ELR (cell line): ENCODE results near the gene EIF4E.
A peak's percentile ranks its signal among the peaks of the same experiment; 100 is the strongest.
"Not testable (repeated sequence)": the region's sequence is repeated elsewhere in the genome, so short reads cannot be mapped to it uniquely, and the experiment has no call there.

ENCODE experiments used
- DNase-seq: peaks from one replicate; pipeline ENCODE4 v3.0.0-alpha.2; 2015; ENCODE audit warnings: low read depth

EIF4E gene

DNA sequence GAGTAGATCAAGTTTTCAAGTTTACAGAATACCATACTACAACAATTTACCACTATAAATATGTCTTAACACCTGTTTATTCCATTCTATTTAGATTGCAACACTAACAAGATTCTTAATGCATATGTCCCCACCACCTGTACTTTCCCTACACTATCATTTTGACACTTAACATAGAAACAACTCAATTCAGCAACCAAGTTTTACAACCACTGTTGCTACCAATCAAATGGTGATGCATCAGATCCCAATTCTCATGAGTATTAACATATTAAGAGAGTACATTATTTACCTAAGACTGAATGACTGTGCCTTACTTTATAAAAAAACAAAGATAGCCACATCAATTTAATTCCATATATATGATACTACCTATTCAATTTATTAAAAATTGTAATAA is 49.4 kb downstream of the EIF4E start:
- DNase-seq, result no peak

DNA sequence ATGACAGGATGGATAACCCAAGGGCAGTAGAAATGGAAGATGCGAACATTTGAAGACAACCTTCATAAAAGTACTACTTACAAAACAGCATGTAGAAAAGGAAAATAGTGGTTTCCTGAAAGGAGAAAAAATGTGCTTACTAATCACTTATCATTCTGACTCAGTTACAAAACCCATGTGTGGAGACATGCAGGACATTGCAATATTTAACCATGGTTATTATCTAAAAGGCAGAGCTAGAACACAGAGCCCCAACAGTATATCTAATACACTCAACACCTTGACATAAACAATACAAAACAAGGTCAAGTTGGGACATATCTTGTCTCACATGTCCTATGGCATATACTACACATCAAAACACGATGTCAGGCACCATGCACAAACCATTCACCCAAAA is 55.9 kb downstream of the EIF4E start:
- peak; percentile 37 for DNase-seq

DNA sequence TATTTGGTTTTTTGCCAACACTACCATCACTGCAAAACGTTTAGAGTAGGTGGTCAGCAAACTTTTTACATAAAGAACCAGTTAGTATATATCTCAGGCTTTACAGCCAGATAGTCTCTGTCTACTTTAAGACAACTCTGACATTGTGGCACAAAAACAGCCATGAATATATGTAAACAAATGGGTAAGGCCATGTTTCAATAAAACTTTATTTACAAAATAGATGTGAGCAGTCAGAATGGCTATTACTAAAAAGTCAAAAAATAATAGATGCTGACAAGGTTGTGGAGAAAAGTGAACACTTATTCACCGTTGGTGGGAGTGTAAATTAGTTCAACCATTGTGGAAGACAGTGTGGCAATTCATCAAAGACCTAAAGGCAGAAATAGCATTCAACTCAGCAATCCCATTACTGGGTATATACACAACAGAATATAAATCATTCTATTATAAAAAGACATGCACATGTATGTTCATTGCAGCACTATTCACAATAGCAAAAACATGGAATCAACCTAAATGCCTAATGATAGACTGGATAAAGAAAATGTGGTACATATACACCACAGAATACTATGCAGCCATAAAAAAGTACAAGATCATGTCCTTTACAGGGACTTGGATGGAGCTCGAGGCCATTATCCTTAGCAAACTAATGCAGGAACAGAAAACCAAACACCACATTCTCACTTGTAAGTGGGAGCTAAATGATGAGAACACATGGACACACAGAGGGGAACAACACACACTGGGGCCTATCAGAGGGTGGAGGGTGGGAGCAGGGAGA is 56.6 kb downstream of the EIF4E start:
- not testable (repeated sequence) for DNase-seq

DNA sequence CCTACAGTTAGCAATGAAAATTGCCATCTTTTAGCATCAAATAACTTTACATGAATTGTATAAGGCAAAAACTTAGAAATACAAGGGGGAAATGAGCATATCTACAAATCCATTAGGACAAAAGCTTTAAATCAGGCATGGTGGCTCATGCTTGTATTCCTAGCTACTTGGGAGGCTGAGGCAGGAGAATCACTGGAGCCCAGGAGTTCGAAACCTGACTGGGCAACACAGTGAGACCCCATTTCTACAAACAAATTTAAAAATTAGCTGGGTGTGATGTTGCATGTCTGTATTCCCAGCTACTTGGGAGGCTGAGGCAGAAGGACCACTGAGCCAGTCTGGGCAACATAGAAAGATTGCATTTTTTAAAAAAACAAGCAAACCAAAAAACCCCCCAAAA is 61.3 kb downstream of the EIF4E start:
- DNase-seq, result no peak

DNA sequence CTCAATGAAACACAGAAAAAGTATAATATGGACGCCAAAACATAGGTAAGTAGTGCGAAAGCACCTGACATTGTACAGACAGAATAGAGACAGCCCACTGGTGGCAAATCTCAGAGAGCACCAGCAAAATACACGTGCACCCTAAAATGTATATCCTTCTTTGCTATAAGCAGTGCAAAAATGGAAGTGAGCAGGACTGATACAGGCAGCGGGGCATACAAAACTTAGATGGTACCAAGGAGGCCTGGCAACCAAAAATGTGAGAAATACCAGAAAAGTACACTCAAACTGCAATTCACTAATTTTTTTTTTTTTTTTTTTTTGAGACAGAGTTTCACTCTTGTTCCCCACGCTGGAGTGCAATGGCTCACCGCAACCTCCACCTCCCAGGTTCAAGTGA is 63.9 kb downstream of the EIF4E start:
- DNase-seq, result no peak

DNA sequence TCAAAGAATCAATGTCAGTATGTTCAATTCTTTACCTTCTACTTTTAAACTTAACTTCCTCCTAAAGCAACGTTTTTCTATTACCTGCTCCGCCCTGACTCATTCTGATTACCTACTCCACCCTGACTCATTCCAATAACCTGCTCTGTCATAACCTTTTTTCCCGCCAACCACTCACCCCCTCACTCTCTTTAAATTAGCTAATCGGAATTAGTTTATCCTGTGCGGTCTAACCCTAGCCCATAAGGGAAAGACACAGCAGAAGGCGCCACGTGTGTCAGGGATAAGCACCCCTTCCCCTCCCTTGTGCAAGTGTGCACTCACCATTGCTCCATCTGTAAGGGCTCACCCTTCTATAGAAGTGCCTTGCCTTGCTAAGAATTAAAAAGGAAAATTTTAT is 64.4 kb downstream of the EIF4E start:
- DNase-seq, result no peak

DNA sequence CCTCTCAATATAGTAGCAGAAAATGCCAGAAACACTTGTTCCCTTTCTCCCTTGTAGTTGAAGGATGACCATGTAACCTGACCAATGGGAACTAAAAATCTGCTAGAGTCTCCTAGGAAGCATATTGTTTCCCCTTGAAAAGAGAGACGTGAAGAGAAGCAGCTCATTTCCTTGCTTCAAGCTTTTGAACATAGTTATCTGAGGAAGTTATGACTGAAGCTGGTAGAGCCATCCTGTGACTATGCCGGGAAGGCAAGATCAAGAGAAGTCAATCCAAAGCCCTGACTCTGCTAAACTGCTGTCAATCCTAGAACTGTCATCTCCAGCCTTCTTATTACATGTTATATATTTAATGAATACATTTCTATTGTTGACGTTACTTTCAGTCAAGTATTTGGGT is 66.6 kb downstream of the EIF4E start:
- DNase-seq, result no peak

DNA sequence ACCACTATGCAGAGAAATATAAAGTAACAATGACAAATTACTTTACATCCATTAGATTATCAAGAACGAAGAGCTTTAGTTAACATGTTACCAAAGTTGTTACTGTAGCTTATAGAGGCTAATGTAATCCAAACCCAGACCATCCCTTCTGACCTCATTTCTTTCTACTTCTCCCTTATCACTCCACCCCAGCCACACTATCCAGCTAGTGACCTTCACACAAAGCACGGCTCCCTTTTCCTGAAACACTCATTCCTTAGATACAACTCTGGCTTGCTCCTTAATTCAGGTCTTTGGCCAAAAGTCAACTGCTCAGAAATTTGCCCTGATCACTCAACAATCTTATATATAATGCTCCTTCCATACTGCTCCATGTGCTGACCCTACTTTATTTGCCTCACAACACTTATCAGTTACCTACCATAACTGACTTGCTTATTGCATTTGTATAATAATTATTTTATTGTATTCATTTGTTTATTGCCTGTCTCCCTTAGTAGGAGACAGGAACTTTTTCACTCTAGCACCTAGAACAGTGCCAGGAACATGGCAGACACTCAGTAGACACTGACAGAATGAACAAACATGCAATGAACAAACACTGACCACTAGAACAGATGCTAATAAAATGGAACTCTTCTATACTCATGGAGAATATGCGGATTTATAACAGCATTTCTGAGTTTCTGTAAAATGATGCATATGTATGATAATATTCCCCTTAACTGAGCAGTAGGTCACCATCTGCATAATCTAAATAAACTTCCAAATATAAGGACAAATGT is 67.6 kb downstream of the EIF4E start:
- no peak for DNase-seq

DNA sequence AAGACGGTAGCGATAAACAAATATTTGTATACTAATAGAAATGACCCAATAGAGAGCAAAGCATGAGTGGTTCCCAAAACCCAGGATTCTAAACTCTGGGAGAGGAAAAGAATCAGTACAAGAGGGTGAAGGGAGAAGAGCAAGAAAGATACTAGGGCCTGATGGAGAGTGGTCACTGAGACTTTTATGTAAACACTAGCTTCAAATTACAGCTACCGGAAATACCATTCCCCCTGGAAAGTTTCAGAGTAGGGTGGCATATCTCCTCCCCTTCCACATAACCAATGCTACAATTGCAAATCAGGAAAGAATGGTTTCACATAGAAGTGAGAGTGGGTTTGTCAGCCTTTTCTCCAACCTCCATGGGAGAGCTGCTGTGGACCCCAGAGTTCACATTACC is 77.1 kb downstream of the EIF4E start:
- peak; percentile 56 for DNase-seq

DNA sequence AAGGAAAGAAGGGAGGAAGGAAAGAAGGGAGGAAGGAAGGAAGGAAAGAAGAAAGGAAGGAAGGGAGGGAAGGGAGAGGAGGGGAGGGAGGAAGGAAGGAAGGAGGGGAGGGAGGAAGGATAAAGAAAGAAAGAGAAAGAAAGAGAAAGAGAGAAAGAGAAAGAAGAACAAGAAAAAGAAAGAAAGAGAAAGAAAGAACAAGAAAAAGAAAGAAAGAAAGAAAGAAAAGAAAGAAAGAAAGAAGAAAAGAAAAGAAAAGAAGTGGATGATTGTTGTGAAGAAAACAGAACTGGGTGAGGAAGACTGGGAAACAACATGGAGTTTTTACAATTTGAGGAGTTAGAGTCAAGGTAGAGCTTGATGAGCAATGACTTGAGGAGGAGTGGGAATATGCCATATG is 78.0 kb downstream of the EIF4E start:
- DNase-seq, result no peak

DNA sequence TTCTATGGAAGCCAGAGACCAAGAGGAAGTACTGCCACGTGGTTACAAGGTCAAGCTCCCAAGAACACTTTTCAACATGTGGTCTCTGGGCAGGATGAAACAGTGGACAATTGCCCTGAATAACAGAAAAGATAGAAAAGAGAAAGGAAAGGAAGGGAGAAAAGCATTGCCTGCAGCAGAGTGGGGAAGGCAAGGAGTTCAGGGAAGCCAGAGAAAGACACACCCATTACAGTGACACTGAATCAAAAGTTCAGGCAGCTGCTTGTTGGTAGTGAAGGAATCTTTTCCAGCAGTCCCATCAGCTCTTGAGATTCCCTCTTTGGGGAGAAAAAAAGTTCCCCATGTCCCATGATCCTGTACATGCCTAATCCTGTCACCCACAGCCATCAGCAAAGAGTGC is 80.5 kb downstream of the EIF4E start:
- no peak for DNase-seq

DNA sequence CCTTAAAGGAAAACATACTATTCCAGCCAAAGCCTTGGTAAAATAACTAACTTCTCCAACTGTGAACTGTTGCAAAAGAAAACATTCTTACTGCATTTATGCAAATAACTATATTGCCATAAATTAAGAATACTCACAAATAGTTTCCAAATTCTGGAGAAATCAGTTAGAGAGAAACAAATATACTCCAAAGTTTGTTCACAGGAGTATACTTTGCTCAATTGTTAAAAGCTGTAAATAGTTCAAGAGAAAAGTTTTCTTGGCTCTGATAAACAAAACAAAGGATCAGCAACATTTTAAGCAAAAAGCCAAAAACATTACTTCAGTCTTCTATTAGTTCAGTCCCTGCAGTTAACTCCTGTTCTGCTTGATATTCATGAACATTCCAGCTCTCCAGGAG is 83.0 kb downstream of the EIF4E start:
- DNase-seq, result no peak

DNA sequence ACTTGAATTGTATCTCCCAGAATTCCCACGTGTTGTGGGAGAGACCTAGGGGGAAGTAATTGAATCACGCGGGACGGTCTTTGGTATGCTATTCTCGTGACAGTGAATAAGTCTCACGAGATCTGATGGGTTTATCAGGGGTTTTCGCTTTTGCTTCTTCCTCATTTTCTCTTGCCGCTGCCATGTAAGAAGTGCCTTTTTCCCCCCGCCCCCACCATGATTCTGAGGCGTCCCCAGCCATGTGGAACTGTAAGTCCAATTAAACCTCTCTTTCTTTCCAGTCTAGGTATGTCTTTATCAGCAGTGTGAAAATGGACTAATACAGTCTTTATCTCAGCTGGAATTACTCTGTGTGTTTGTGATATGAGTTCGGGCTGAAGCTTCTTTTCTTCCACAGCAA is 86.0 kb downstream of the EIF4E start:
- DNase-seq, result not testable (repeated sequence)

DNA sequence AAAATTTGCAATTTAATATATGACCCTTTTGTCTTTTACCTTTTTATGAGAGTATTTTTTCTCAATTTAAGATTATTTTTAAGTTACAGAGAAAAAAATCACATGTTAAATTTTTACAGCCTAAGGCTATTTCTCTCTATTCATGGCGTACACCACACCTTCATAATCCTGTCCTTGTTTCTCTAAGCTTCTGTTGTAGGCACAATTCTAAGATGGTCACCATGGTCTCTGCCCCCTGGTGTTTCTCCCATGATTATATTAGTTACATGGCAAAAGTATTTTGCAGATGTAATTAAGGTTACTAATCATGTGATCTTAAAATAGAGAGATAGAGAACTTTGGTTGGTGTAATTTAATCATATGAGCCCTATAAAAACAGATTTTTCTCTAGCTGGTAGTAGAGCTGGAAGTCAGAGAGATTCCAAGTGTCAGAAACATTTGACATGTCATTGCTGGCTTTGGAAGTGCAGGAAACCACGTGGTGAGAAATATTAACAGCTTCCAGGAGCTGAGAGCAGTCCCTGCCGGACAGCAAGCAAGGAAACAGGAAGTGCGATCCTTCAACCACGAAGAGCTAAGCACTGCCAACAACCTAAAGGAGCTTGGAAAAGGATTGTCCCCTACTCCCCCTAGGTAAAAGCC is 89.8 kb downstream of the EIF4E start:
- DNase-seq, result peak; percentile 14

DNA sequence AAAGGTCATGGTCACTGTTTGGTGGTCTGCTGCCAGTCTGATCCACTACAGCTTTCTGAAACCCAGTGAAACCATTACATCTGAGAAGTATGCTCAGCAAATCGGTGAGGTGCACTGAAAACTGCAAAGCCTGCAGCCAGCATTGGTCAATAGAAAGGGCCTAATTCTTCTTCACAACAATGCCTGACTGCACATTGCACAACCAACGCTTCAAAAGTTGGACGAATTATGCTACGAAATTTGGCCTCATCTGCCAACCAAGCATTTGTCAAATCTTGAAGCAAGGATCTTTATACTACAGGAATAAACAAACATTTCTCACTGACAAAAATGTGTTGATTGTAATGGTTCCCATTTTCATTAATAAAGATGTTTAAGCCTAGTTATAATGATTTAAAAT is 90.4 kb downstream of the EIF4E start:
- DNase-seq, result no peak

DNA sequence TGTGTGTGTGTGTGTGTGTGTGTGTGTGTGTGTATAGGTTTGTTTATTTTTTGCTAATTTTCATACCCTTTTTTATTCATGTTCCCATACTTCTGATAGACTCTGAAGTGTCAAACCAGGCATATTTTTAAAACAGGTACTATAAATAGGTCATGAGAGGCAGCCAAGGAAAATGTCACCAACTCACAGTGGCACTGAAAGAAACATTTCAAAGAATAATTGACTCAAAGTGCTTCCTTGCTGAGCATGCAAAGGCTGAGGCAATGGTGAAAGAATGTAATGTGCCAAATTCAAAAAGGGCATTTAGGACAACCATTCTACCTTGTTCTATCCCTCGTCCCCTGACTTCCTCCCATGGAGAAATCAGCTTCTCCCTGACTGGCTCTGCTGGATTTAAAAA is 95.5 kb downstream of the EIF4E start:
- no peak for DNase-seq

DNA sequence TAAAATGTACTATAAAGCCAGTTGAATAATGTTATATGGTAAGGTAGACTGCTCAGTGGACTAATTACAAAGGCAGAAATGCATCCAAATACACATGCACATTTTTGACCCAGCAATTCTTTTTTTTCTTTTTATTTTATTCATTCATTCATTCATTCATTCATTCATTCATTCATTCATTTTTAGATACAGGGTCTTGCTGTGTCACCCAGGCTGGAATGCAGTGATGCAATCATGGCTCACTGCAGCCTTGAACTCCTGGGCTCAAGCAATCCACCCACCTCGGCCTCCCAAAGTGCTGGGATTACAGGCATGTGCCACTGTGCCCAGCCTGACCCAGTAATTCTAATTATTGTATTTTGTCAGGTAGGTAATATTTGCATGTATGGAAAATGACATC is 97.9 kb downstream of the EIF4E start:
- DNase-seq, result not testable (repeated sequence)
